ENCODE measurements around the gene TP53BP2.
"Not testable (repeated sequence)": the region's sequence is repeated elsewhere in the genome, so short reads cannot be mapped to it uniquely, and the experiment has no call there.

Gene TP53BP2

DNA sequence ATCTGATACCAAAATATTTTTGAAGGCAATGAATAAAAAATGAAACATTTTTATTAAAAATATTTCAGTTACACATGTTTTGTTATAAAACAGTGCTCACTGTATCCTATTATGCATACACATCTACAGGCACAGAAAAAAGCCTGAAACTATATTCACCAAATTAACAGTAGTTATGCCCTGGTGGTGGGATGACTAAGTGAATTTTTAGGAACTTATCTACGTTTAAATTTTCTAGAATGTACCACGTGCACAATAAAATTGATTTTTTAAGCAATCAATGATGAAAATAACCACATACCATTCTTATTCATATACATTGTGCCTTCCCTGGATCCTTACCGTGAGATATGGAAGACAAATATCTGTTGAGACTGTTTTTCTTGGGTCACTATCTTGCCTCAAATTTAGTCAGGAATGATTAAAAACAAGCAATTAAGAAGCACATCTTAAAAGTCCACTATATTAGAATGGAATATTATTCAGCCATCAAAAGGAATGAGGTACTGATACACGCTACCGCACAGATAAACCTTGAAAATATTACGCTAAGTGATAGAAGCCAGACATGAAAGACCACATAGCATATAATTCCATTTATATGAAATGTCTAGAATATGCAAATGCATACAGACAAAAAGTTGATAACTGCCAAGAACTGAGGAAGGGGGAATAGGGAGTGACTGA lies 17.4 kb downstream of the TP53BP2 start:
- no peak for DNase-seq (ENCODE audit: low read depth)

DNA sequence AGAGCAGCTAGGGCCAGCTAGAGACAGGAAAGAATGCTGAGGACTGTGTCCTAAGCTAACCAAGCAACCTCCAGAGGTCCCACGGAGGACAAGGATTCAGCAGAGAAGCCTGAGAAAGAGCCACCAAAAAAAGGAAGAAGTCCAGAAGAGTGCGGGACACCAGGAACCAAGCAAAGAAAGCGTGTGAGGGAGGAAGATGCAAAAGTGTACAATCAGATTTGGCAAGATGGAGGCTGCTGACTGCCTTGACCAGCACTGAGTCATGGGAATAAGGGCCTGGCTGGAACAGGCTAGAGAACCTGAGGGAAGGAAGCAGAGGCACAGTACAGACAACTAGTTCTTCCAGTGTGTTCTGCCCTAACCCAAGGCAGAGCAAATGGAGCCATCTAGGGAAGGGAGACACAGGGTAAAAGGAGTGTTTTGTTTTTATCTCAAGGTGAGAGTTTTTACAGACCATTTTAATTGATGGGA lies 18.5 kb downstream of the TP53BP2 start:
- peak; percentile 72 for DNase-seq (ENCODE audit: low read depth)

DNA sequence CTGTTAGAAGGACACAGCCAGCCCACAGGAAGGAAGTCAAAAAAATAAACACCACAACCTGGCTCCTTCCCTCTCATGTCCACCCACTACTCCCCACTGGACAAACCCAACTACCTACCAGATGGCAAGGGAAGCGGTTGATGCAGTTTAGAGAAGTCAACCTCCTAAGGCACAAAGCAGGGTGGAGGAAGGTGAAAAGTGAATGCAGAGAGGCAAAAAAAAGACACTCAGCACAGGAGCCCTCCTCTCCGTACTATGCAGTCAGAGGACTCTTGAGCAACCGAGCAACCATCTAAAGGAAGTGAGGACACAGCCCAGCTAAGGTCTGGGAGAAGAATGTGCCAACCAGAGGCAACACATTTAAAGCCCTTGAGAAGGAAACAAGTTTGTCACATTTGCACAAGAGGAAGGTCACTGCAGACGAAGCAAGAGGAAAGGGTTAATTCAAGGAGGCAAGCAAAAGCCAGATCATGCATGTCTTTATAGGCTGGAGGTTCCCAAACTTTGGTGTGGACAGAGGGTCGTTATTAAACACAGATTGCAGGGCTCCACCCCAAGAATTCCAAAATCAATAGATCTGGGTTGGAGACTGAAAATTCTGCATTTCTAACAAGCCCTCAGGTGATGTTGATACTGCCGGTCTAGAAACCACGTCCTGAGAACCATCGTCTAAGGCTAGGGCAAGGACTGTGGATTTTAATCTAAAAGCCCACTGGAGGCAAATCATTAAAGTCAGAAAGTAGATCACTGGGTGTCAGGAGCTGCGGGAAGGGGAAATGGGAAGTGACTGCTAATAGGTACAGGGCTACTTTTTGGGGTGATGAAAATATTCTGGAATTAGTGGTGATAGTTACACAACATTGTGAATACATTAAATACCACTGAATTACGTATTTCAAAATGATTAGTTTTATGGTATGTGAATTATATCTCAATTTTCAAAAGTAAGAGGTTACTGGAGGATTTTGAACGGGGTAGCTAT lies 19.7 kb downstream of the TP53BP2 start:
- DNase-seq (ENCODE audit: low read depth) = peak; percentile 76

DNA sequence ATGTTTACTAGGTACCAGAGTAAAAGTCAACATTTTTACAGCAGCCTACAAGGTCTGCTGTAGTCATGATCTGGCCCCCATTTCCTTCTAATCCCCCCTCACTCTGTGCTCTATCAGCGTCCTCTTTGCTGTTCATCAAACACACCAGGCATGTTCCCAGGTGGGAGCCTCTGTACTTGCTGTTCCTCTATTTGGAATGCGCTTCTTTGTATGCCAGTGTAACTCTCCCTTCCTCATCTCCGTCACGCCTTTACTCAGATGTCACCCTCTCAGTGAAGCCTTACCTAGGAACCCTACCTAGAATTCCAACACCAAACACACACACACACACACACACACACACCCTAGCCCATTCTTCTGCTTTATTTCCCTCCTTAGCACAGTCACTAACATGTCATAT lies 21.0 kb downstream of the TP53BP2 start:
- no peak for DNase-seq (ENCODE audit: low read depth)

DNA sequence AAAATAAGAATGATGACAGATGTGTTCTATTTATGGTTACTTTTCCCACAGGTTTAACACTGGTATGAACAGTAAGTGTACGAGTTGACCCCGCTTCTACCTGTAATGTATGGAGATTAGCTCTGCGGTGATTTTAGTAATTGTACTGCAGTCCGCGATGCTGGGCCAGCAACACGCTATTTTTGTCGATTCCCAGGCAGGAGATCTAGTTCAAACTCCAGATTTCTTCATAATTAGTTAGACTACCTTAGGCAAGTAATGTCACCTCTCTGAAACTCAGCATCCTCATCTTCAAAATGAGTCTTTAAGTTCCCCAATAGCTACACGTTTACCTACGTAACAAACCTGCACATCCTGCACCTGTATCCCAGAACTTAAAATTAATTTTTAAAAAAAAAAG lies 21.5 kb downstream of the TP53BP2 start:
- no peak for DNase-seq (ENCODE audit: low read depth)

DNA sequence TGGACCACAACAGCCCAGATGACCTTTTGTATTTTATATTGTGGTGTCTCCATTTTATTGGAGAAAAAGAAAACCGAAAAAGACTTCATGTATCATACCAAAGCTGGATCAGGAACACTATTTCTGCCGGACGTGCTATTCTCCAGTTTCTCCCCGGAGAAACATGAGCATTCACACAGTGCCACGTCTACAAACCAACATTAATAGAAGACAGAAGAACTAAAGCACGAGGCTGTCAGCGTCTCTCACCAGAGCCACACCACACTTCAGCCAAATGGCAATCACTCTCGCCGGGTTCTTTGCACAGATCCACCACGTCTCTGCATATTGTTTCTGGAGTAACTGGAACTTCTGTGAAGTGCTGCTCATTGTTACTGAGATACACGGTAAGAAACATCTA lies 24.8 kb downstream of the TP53BP2 start:
- no peak for DNase-seq (ENCODE audit: low read depth)

DNA sequence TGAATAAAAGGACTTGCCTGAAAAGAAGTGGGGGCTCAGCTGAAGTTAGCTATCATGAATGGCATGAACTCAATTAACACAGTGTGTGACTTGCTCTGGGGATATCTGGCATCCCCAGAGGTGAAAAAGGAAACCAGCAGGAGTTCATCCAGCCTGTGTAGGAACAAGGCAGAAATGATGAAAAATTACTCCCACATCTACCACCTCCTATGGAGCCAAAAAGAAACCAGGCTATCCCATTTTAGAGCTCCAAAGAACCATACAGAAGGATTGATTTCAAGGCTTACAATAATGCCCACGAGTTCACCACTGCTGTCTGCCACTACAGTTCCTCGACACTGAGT lies 25.3 kb downstream of the TP53BP2 start:
- DNase-seq (ENCODE audit: low read depth) = no peak

DNA sequence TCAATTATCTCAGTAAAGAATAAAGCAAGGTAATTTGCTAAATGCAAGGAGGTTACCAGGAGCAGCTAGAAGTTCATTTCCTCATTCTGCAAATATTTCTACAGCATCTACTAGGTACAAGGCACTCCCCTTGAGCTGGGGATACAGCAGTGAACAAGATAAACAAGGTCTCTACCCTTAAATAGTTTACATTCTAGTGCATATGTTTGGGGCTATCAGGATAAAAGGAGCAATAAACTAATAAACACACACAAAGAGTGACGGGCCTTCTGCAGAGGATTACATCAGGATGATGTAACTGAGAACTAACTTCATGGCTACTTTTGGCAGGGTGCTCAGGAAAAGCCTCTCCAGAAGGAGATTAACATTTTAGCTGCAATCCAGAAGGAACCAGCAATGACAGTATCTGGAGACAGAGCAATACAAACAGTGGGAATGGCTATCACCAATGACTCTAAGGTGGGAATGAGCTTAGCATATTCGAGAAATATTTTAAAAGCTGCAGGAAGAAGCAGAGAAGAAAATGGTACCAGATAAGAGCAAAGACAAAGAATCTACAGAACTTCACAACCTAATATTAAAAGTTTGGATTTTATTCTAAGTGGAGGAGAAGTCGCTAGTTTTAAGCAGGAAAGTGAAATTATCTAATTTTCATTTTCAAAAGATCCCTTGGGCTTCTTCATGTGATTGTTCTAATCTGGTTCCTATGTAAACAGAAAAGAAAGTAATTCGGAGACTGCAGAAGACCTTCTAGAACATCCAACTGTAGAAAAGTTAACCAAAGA lies 25.8 kb downstream of the TP53BP2 start:
- DNase-seq (ENCODE audit: low read depth) = peak; percentile 81

DNA sequence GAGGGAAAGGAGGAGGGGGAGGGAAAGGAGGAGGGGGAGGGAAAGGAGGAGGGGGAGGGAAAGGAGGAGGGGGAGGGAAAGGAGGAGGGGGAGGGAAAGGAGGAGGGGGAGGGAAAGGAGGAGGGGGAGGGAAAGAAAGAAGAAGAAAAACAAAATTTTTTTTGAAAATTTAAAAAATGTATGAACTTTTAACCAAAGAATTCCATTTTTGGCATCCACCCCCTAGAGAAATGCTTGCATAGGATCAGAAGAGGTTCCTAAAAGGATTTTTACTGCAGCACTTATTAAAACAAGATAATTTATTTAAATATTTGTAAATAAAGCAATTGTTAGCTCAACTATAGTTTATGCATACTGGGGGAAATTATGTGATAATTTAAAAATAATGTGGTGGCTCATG lies 28.5 kb downstream of the TP53BP2 start:
- not testable (repeated sequence) for DNase-seq (ENCODE audit: low read depth)

DNA sequence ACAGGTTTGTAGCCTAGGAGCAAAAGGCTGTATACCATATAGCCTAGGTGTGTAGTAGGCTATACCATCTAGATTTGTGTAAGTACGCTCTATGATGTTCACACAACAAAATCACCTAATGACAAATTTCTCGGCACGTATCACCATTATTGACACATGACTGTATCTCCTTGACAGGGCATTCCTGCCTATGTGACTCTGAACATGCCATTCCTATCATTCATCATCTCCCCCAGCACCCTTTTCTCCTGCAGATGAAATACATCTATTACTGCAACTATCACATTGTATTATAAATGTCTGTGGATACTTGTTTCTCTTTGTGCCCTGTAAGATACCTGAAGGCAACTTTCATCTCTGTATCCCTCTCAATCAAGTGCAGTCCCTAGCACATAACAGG lies 29.9 kb downstream of the TP53BP2 start:
- DNase-seq (ENCODE audit: low read depth) = peak; percentile 78

DNA sequence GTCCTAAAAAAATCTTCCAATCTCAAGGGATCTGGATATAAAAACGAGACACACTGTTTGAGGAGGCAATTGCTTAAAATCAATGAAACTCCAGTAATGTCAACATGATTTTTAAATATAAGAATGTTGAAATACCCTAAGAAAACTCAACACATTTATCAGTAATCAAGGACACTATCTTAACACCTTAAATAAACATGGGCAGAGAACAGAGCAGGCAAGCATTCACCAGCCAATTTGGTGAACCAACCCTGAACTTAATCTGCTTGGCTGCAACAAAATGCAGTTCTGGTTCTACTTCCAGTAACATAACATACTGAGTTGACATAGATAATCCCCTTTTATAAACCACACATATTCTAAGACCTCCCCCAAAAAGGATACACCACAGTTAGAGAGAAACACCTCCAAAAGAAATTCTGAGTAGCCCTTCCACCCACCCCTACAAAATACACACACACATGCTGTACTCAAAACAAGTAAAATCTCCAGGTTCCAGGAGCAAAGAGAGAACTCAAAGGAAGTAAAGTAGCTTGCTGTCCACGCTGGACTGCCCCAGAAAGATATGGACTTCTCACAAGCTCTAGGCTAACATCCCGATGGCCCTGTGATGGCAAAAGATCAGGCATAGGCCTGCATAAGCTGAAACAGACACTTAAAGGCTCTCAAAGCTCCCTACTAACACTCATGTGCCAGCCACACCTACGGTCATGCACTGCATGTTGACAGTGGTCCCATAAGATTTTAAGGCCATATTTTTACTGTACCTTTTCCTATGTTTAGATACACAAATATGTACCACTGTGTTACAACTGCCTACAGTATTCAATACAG lies 30.5 kb downstream of the TP53BP2 start:
- peak; percentile 31 for DNase-seq (ENCODE audit: low read depth)

DNA sequence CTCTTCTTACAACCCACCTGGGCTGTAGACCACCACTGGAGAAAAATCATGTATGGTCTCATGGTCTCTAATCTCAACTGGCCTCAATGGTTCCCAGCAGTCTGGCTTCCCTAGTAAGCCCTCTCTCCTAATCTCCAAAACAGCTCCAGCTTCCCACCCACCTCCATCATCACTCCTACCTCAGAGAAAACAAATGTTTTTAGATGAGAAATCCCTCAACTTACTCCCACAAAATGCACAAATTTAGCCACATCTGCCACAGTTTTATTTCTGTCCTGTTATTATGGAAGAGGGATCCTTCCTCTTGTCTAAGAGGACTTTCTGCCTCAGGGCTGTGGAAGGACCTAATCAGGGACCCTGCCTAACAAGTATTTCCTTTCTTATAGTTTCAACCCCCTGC lies 32.1 kb downstream of the TP53BP2 start:
- DNase-seq (ENCODE audit: low read depth) = no peak

DNA sequence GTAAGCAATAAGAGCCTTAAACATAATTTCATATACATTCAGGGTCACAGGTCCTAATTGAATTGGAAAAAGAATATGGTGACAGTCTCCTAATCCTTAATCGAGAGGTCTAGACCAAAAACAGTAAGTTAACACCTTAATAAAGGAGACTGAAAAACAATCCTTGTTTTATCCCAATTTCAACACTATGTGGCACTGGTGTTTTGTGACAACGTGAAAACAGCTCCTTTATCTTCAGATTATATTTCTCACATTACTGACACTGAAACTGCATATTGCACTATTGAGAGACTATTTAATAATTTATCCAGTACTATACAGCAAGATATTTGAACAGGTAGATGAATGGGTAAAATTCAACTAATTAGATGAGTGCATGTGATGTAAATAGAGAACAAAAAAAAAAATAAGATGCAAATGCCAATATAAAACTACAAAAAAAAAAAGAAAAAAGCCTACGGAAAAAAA lies 34.1 kb downstream of the TP53BP2 start:
- peak; percentile 49 for DNase-seq (ENCODE audit: low read depth)

DNA sequence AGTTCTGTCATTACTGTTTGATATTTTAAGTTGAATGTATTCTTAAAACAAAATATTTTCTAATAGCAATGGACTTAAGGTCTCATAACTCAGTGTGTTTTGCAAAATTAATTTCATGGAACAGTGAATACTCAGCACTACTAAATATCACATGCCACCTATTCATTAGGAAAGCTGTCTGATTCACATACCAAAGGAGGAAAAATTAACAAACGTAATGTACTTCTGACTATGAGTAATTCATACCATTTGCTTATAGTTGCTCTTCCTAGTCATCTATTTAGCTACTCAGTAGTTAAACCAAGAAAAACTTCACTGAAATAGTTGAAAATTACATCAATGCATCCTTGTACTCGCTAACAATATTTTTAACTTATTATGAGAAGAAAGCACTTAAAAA lies 35.2 kb downstream of the TP53BP2 start:
- DNase-seq (ENCODE audit: low read depth) = peak; percentile 24

DNA sequence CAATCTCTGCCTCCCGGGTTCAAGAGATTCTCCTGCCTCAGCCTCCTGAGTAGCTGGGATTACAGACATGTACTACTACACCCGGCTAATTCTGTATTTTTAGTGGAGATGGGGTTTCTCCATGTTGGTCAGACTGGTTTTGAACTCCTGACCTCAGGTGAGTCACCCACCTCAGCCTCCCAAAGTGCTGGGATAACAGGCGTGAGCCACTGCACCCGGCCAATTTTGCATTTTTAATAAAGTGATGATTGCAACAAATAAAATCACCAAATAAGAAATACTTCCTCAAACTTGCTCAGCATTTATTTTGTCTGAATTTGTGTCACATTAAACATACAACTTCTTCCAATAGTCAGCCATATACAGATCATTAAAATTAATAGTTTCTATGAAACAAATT lies 35.8 kb downstream of the TP53BP2 start:
- DNase-seq (ENCODE audit: low read depth) = peak; percentile 31

DNA sequence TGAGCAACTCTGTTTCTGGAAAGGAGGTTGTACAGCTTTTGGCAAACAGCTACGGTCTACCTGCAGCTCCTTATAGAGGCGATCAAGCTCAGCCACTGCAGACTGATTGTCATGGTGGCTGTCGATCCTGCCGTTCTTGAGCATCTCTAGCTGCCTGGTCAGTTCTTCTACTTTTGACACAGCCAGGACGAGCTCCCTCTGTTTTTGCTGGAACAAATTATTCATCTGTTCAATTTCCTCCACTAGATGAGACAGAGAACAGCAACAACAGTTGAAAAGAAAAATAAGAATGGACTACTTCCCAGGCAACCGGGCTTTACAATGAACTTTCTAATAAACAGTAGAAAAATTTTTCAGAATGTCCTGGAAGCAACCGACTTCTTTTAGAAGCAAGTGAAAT lies 42.5 kb downstream of the TP53BP2 start:
- no peak for DNase-seq (ENCODE audit: low read depth)

DNA sequence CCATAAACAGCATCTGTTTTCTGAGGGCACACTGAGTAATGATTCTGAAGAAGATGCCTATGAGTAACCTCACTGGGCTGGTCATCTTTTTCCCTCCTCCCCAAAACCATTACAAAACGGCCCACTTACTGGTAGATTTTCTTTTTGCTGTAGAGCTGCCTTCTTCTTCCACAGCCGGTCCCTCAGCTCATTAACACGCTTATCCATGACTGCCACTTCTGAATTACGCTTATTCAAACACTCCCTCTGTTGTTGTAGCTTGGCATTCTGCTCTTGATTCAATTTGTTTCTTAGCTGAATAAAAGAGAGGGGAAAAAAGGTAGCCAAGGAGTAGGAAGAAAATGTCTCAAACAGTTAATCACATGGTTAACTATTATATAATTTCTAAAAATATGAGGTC lies 43.1 kb downstream of the TP53BP2 start:
- DNase-seq (ENCODE audit: low read depth) = no peak

DNA sequence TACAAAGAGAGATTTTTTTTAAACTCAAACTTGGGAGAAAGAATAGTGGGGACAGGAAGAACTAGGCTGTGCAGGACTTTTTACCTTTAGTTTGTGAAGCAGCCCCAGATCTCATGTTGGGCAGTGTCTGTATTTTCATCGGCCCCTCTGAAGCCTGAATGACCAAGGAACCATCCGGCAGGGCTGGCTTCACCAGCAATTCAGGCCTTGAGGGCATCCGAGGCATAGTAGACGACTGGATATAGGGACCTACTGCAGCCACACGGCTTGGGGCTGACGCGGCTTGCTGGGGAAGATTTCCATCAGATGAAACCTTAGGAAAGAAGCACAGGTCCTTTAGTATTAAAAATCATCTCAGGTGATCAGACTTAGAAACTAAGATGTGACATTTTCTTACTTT lies 43.7 kb downstream of the TP53BP2 start:
- DNase-seq (ENCODE audit: low read depth) = no peak

DNA sequence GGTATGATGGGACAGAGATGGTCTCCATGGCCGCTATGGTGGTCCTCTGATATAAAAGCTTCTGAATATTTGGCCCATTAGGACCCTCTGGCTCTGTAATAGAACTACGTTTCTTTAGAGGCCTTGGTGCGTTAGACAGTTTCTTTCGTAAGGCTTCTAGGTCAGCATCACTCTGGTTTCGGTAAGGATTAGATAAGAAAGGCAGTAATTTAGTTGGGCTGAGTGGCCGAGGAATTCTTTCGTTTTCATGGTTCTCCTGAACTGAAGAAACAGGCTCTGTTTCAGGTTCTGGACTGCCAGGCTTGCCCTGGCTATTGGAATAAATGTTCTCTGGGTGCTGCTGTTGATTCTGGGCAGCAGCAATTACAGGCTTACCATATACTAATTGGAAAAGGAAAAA lies 49.5 kb downstream of the TP53BP2 start:
- DNase-seq (ENCODE audit: low read depth) = no peak

DNA sequence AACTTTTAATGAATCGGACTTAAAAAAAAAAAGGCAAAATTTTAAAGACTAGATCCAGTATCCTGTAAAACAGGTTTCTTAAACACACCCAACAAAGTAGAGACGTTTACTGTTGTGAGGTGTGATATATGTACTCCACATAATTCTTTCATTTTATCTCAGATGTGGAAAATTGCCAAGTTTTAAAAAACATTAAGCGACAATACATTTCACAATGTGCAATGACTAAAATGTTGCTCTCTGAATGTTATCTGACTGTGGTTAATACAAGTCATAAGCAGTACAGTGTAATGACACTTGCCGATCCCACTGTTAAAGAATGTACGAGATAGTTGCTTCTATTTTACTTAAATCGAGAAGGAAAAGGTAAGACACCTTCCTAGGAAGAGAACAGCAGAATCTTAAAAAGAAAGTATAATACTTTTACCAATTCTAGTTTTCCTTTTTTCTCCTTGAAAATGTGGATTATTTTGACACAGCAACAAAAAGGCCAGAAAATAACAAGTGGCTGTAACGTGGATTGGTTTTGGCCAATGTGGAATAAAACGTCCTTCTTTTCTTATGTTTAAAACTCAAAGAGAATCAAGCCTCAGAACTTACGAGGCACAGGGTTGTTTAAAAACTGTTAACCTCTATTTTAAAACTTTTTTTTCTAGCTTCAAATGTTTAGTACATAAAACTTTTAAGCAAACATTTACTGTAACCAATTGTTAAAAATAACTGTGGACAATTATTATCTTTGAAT lies 51.4 kb downstream of the TP53BP2 start:
- DNase-seq (ENCODE audit: low read depth) = peak; percentile 61

DNA sequence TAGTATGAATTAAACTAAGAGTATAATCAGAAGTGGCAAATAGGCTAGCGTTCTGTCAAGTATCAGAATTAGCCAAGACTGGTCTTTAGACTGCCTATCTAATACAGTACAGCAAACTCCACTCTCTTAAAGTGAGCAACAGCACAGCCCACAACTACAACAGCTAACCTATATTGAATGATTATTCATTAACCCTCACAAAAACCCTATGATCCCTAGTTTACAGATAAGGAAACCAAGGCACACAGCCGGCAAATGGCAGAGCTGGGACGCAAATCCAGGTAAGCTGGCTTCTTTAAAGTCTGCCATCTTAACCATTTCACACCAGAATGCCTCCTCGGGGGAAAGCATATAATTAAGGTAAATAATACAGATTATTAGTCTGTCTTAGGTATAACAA lies 52.0 kb downstream of the TP53BP2 start:
- no peak for DNase-seq (ENCODE audit: low read depth)
